NB4 (cell line): ENCODE data around the gene CTXN1.
"Not testable (repeated sequence)": the region's sequence is repeated elsewhere in the genome, so short reads cannot be mapped to it uniquely, and the experiment has no call there.

Experiments used
- DNase-seq: peaks from one replicate; pipeline ENCODE4 v3.0.0; 2010; ENCODE audit warnings: low read depth
- H3K4me3 ChIP-seq: one replicate; pipeline ENCODE4 v1.5.1; 2011; ENCODE audit warnings: mild to moderate bottlenecking, low read depth, low read length, moderate library complexity
- MYC ChIP-seq: IDR thresholded peaks from 2 replicates; pipeline ENCODE4 v1.6.1; 2011; ENCODE audit warnings: low read depth, low read length
- POLR2A ChIP-seq: IDR thresholded peaks from 2 replicates; pipeline ENCODE4 v1.6.1; 2011; ENCODE audit warnings: mild to moderate bottlenecking; ENCODE audit not compliant: insufficient read length; ENCODE audit errors: extremely low read depth
- TF ChIP-seq, protein P1 (sequence below): IDR thresholded peaks from 2 replicates; pipeline ENCODE4 v1.6.1; 2011; ENCODE audit warnings: low read depth, low read length
- TF ChIP-seq, protein P2 (sequence below): IDR thresholded peaks from one replicate; pipeline ENCODE4 v1.5.1; 2012; ENCODE audit warnings: low read depth, low read length

CTXN1 gene

DNA sequence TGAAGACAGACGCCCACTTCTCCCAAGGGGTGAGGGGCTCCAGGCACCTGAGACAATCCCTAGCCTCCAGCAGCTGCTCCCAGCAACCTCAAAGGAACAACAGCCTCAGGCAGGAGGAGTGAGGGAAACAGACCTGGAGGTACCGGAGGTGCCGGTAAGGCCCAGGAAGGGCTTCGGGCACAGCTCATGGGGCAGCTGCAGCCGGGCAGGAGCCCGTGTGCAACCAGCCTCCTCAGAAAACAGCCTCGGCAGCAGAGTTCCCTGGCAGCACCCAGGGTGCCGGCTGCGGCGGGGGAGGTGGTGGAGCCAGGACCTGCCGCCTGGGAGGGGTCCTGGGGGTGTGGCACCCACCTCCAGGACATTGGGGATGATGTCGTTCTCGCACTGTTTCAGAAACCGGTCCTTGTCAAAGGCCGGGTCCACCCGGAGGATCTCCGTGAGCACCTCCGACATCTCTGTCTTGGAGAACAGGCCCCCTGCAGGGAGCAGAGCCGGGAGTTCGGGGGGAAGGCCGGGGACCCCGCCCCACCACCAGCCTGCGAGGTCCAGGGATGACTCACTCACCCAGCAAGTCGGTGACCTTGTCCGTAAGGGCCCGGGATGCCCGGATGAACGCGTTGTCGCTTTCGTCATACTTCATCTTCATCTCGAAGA lies 6.5 kb upstream of the CTXN1 start:
- no peak overlapping the region for H3K4me3 ChIP-seq
- TF ChIP-seq, protein P1, sequence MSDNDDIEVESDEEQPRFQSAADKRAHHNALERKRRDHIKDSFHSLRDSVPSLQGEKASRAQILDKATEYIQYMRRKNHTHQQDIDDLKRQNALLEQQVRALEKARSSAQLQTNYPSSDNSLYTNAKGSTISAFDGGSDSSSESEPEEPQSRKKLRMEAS, result no peak
- TF ChIP-seq MYC, result no peak
- TF ChIP-seq, protein P2, sequence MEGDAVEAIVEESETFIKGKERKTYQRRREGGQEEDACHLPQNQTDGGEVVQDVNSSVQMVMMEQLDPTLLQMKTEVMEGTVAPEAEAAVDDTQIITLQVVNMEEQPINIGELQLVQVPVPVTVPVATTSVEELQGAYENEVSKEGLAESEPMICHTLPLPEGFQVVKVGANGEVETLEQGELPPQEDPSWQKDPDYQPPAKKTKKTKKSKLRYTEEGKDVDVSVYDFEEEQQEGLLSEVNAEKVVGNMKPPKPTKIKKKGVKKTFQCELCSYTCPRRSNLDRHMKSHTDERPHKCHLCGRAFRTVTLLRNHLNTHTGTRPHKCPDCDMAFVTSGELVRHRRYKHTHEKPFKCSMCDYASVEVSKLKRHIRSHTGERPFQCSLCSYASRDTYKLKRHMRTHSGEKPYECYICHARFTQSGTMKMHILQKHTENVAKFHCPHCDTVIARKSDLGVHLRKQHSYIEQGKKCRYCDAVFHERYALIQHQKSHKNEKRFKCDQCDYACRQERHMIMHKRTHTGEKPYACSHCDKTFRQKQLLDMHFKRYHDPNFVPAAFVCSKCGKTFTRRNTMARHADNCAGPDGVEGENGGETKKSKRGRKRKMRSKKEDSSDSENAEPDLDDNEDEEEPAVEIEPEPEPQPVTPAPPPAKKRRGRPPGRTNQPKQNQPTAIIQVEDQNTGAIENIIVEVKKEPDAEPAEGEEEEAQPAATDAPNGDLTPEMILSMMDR, result no peak
- no peak for TF ChIP-seq POLR2A
- DNase-seq, result no peak

DNA sequence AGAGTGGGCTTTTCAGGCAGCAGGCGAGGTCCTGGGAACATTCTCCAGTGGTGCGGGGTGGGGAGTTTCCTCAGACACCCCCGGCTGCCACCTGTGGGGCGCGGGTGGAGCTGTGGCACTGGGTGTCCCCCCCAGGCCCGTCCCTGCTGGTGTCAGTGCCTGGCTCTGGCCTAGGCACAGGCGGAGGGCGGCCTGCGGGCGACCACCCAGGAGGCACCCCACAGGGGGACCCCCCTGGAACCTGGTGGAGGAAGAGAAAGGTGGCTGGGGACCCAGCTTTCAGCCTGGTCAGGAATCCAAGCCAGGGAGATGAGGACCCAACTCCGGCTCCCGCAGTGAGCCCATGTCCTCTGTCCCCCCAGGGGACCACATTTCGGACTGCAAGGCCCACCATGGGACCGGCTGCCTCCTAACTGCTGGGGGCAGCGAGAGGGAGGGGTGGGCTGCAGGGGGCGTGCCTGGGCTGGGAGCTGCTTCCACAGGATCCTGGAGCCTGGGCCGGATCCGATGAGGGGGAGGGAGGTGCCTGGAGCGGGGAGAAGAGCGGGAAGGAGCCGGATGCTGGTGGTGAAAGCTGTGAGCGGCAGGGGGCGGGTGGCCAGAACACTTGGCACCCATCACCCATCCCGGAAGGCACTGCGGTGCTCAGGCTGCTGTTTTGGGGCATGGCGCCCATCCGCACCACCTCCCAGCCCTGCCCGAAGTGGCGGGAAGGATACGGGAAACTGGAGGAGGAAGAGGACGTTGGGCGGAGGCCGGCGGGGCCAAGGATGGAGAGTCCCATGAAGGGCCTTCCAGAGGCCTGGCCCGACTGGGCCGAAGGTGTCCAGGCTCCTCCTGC lies 5.5 kb upstream of the CTXN1 start:
- H3K4me3 ChIP-seq, result no peak overlapping the region
- DNase-seq, result no peak
- TF ChIP-seq, protein P2, result no peak
- TF ChIP-seq, protein P1, result no peak
- TF ChIP-seq MYC (no peak), POLR2A (no peak)

DNA sequence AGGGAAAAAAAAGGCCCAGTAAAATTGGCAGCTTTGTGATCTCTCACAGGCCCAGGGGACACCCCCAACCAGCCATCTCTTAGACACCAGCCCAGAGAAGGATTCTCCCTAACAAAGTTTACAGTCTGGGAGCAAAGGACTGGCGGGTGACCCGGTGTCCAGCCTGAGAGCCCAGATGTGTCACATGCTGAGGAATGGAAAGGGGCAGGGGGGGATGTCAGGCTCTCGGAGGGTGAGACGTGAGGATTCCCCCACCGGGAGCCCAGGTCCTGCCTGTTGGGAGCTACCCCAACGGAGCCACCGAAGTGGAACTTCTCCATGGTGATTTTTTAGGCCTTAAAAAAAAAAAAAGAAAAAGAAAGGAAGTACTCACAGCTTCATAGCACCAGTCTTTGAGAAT lies 4.8 kb upstream of the CTXN1 start:
- no peak overlapping the region for H3K4me3 ChIP-seq
- no peak for DNase-seq
- TF ChIP-seq, protein P1, result no peak
- TF ChIP-seq POLR2A (no peak), MYC (no peak)
- TF ChIP-seq, protein P2, result no peak

DNA sequence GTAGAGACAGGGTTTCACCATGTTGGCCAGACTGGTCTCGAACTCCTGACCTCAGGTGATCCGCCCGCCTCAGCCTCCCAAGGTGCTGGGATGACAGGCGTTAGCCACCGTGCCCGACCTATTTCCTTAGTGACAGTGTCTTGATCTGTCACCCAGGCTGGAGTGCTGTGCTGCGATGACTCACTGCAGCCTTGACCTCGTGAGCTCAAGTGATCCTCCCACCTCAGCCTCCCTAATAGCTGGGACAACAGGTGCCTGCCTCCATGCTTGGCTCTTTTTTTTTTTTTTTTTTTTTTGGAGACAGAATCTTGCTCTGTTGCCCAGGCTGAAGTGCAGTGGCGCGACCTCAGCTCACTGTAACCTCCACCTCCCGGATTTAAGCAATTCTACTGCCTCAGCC lies 4.1 kb upstream of the CTXN1 start:
- peak; percentile 50 for DNase-seq
- H3K4me3 ChIP-seq, result not testable (repeated sequence)

DNA sequence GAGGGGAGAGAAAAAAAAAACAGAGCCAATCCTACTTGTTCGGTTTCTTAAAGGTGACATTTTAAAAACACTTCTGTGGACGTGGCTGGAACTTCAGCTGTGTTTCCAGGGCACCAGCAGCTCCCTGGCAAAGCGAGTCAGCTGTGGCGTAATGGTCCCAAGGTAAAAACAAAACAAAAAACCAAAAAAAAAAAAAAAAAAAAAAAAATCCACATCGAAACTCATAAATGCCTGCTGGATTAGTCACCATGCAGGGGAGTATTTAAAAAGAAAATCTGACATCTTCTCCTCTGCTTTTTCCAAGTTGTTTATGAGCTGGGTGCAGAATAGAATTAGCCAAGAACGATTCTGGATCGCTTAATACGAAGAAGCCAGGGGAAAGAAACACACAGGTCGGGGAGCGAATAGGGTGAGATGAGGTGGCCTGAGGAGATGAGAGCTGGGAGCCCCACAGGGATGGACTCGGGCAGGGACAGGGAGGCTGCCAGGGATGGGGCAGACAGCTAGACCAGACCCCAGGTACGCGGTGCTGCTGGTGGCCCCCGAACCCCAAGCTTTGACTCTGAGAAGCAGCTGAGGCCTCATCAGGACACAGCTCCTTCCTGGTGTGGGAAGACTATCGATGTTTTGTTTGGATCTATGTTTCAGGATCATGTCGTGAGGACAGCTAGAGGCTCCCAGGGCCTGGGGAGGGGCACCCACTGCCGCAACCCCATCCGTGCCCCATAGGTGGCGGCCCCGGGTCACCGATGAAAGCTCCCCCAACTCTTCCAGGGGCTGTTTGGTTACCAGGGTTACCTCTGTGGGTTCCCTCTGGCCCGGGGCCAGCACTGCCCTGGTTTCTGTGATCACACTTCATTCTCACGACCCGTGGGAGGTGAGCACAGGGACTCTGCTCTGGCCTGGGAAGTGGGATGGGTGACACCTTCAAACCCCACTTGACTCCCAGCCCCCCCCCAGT lies 3.1 kb upstream of the CTXN1 start:
- no peak for TF ChIP-seq MYC
- TF ChIP-seq, protein P2, result peak; percentile 71
- TF ChIP-seq, protein P1, result no peak
- TF ChIP-seq POLR2A, result no peak
- H3K4me3 ChIP-seq, result no peak overlapping the region
- DNase-seq, result peak; percentile 79

DNA sequence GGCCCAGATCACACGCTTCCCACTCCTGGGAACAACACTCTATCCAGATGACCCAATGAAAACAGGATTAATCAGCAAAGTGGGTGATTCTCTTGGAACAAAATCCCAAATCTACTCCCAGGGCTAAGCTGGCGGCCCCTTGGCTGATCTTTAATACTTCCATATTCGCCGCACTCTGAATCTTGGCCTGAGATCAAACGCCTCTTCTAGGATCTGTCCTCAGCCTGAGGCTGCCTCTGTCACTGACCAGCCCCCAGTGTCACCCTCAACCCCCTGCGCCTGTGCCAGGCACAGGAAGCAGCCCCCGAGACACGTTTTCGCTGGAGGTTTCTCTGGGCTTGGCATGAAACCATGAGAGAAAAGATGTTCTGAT lies 2.4 kb upstream of the CTXN1 start:
- TF ChIP-seq, protein P2, result no peak
- TF ChIP-seq MYC, result no peak
- TF ChIP-seq, protein P1, result no peak
- no peak for TF ChIP-seq POLR2A
- no peak for DNase-seq

More for the DNA sequence above, 2.4 kb upstream of the CTXN1 start:
- no peak overlapping the region for H3K4me3 ChIP-seq
